ENCODE measurements around the gene MAN1A1.

The MAN1A1 gene

DNA sequence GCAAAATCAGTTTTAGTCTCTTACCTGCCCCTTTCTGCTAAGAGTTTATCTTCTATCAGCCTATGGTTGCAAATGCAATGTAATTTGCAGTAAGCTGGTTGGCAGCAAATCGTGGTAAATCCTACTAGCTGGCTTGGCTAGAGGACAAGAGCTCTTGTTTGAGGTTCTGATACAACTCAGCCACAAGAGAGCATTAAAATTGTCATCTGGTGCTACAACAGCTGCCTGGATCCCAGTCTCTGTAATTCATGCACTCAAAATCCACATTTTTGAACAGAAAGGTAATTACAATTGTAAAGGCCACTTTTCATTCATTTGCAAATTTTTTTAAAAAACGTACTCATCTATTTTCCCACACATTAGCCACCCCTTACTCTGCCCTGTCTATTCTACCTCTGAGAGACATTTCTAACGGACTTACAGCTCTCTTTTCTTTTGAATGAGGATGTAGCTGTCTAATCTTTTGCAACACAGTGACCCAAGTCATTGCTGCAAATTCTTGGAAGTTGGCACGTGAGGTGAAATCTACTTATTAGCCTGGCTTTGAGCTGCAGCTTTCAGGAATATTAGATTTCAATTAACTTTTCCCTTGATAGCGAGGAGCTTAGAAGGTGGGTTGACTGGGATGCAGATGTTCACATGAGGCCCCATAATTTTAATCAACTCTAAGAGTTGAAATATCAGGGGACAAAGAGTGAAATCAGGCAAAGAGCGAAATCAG, 217.1 kb downstream of the MAN1A1 start:
- H3K36me3 ChIP-seq (ENCODE audit: control insufficient read depth in 2 of 2, insufficient read depth in 1 of 2, low read length in 2 of 2): no peaks in the 10 kb centered on the region
- POLR2A ChIA-PET: no interaction called here
- no peak overlapping the region for H3K4me3 ChIP-seq (ENCODE audit: low read depth, low read length)
- H3K4me1 ChIP-seq (ENCODE audit: control insufficient read depth, insufficient read depth, low read length): peaks cover 4% of the 10 kb centered on the region
- H3K9me3 ChIP-seq (ENCODE audit: control insufficient read depth, insufficient read depth, low read depth, low read length): no peaks in the 10 kb centered on the region
- CTCF ChIA-PET: interaction anchor here (0.6 to 3.2 kb wide), 6 partner anchors 16 to 734 kb away, joined by 3 to 17 read pairs (median 4); no protein-coding TSS in a partner anchor
- no peak overlapping the region for H3K27ac ChIP-seq (ENCODE audit: extremely low read depth, low read depth, low read length)
- TF ChIP-seq, protein P1, sequence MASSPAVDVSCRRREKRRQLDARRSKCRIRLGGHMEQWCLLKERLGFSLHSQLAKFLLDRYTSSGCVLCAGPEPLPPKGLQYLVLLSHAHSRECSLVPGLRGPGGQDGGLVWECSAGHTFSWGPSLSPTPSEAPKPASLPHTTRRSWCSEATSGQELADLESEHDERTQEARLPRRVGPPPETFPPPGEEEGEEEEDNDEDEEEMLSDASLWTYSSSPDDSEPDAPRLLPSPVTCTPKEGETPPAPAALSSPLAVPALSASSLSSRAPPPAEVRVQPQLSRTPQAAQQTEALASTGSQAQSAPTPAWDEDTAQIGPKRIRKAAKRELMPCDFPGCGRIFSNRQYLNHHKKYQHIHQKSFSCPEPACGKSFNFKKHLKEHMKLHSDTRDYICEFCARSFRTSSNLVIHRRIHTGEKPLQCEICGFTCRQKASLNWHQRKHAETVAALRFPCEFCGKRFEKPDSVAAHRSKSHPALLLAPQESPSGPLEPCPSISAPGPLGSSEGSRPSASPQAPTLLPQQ (tag by site-specific recombination; IDR thresholded peaks at IDR 0.05): no peak
- no peak for TF ChIP-seq ZBTB48 (tag by site-specific recombination; IDR thresholded peaks at IDR 0.05)

DNA sequence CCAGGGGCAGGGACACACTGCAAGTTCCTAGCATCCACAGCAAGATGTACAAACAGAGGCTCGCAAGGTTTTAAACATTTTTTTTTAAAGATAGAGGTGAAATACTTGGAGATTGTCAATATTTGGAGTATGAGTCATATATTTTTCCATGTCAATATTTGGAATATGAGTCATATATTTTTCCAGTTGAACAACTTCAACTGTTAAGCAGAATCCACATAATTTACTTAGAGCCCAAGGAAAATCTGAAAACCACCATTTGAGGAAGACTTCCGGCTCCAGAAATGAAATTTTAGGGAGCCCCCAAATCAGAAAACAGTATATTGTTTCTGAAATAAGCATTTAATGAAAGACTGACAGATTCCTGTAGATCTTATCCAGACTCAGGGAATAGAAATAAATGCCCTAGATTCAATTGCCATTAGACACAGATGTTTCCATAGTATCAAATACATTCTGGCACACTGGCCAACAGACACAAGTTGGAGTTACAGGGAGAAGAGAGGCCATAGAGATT, 219.5 kb downstream of the MAN1A1 start:
- H3K4me3 ChIP-seq (ENCODE audit: low read depth, low read length): no peak overlapping the region
- H3K36me3 ChIP-seq (ENCODE audit: control insufficient read depth in 2 of 2, insufficient read depth in 1 of 2, low read length in 2 of 2): no peaks in the 10 kb centered on the region
- CTCF ChIA-PET: interaction anchor here (0.6 to 2.0 kb wide), 40 partner anchors 8 to 1849 kb away, joined by 3 to 32 read pairs (median 4); no protein-coding TSS in a partner anchor
- TF ChIP-seq ZNF629 (tag by site-specific recombination; IDR thresholded peaks at IDR 0.05): peak; percentile 25; the same call in 1 of the 2 replicates
- TF ChIP-seq ZNF302 (tag by site-specific recombination; IDR thresholded peaks at IDR 0.05; ENCODE audit: low read depth): no peak
- no peak for TF ChIP-seq SP2 (tag by site-specific recombination; IDR thresholded peaks at IDR 0.05)
- TF ChIP-seq KLF8 (tag by site-specific recombination; IDR thresholded peaks at IDR 0.05): 0 out of 2 replicates have a peak, but pooled peaks have one; percentile 16
- TF ChIP-seq, protein P2, sequence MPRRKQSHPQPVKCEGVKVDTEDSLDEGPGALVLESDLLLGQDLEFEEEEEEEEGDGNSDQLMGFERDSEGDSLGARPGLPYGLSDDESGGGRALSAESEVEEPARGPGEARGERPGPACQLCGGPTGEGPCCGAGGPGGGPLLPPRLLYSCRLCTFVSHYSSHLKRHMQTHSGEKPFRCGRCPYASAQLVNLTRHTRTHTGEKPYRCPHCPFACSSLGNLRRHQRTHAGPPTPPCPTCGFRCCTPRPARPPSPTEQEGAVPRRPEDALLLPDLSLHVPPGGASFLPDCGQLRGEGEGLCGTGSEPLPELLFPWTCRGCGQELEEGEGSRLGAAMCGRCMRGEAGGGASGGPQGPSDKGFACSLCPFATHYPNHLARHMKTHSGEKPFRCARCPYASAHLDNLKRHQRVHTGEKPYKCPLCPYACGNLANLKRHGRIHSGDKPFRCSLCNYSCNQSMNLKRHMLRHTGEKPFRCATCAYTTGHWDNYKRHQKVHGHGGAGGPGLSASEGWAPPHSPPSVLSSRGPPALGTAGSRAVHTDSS (tag by site-specific recombination; IDR thresholded peaks at IDR 0.05): no peak
- TF ChIP-seq, protein P3, sequence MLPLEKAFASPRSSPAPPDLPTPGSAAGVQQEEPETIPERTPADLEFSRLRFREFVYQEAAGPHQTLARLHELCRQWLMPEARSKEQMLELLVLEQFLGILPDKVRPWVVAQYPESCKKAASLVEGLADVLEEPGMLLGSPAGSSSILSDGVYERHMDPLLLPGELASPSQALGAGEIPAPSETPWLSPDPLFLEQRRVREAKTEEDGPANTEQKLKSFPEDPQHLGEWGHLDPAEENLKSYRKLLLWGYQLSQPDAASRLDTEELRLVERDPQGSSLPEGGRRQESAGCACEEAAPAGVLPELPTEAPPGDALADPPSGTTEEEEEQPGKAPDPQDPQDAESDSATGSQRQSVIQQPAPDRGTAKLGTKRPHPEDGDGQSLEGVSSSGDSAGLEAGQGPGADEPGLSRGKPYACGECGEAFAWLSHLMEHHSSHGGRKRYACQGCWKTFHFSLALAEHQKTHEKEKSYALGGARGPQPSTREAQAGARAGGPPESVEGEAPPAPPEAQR (tag by site-specific recombination; IDR thresholded peaks at IDR 0.05): no peak
- no peak for TF ChIP-seq REPIN1 (tag by site-specific recombination; IDR thresholded peaks at IDR 0.05; ENCODE audit: low read depth)
- no peak for TF ChIP-seq ZNF23 (tag by site-specific recombination; IDR thresholded peaks at IDR 0.05; ENCODE audit: borderline replicate concordance)
- TF ChIP-seq, protein P4, sequence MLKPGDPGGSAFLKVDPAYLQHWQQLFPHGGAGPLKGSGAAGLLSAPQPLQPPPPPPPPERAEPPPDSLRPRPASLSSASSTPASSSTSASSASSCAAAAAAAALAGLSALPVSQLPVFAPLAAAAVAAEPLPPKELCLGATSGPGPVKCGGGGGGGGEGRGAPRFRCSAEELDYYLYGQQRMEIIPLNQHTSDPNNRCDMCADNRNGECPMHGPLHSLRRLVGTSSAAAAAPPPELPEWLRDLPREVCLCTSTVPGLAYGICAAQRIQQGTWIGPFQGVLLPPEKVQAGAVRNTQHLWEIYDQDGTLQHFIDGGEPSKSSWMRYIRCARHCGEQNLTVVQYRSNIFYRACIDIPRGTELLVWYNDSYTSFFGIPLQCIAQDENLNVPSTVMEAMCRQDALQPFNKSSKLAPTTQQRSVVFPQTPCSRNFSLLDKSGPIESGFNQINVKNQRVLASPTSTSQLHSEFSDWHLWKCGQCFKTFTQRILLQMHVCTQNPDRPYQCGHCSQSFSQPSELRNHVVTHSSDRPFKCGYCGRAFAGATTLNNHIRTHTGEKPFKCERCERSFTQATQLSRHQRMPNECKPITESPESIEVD (tag by site-specific recombination; IDR thresholded peaks at IDR 0.05): 0 out of 2 replicates have a peak, but pooled peaks have one; percentile 30
- TF ChIP-seq KLF1 (tag by site-specific recombination; IDR thresholded peaks at IDR 0.05): no peak
- TF ChIP-seq ZFP37 (tag by site-specific recombination; IDR thresholded peaks at IDR 0.05): no peak
- no peak for TF ChIP-seq ZNF837 (tag by site-specific recombination; IDR thresholded peaks at IDR 0.05)
- TF ChIP-seq ZNF10 (tag by site-specific recombination; IDR thresholded peaks at IDR 0.05): 0 out of 2 replicates have a peak, but pooled peaks have one; percentile 44
- TF ChIP-seq, protein P5, sequence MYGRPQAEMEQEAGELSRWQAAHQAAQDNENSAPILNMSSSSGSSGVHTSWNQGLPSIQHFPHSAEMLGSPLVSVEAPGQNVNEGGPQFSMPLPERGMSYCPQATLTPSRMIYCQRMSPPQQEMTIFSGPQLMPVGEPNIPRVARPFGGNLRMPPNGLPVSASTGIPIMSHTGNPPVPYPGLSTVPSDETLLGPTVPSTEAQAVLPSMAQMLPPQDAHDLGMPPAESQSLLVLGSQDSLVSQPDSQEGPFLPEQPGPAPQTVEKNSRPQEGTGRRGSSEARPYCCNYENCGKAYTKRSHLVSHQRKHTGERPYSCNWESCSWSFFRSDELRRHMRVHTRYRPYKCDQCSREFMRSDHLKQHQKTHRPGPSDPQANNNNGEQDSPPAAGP (tag by site-specific recombination; IDR thresholded peaks at IDR 0.05): no peak
- TF ChIP-seq FEZF1 (tag by site-specific recombination; IDR thresholded peaks at IDR 0.05): no peak
- H3K27ac ChIP-seq (ENCODE audit: extremely low read depth, low read depth, low read length): no peak overlapping the region
- POLR2A ChIA-PET: interaction anchor here (0.7 kb wide), 1 partner anchor 17 kb away, joined by 4 read pairs; no protein-coding TSS in a partner anchor
- H3K4me1 ChIP-seq (ENCODE audit: control insufficient read depth, insufficient read depth, low read length): peaks cover 4% of the 10 kb centered on the region
- H3K9me3 ChIP-seq (ENCODE audit: control insufficient read depth, insufficient read depth, low read depth, low read length): no peaks in the 10 kb centered on the region

Measured in HEK293 (cell line).